Neural cell (in vitro differentiated cells): ENCODE results near the gene ARHGAP4. TPM values are rescaled to one million over a fixed set of nuclear protein-coding genes. Genes with fewer than 3 reads are reported as not detected.

Experiments used
- H2AFZ ChIP-seq: fragments of 200-600, 300-800 bp; sonication (generic), shearing (Covaris generic); 2 replicates; pipeline ENCODE4 v1.6.0; 2014; ENCODE audit warnings: low read depth, mild to moderate bottlenecking, antibody characterized with exemption, low read length, moderate library complexity
- H3F3A ChIP-seq: fragments of 200-600 bp; shearing (Covaris generic); 2 replicates; pipeline ENCODE4 v1.6.1; 2016; ENCODE audit warnings: mild to moderate bottlenecking, moderate library complexity, mixed read lengths, antibody characterized with exemption, low read length; ENCODE audit not compliant: insufficient read depth, poor library complexity, severe bottlenecking
- H3K27ac ChIP-seq: fragments of 200-600, 300-800 bp; sonication (generic), shearing (Covaris generic); 2 replicates; pipeline ENCODE4 v1.5.1; 2014; ENCODE audit warnings: mild to moderate bottlenecking, low read length, moderate library complexity
- H3K27me3 ChIP-seq: fragments of 300-800, 200-600 bp; sonication (generic), shearing (Covaris generic); 2 replicates; pipeline ENCODE4 v1.6.0; 2014; ENCODE audit warnings: mild to moderate bottlenecking, low read depth, low read length, moderate library complexity; ENCODE audit not compliant: insufficient read depth
- H3K36me3 ChIP-seq: fragments of 300-800, 200-600 bp; sonication (generic), shearing (Covaris generic); 2 replicates; pipeline ENCODE4 v1.5.1; 2014; ENCODE audit warnings: mild to moderate bottlenecking, antibody characterized with exemption, low read length, moderate library complexity; ENCODE audit not compliant: insufficient read depth
- H3K4me2 ChIP-seq: fragments of 300-800, 200-600 bp; sonication (generic), shearing (Covaris generic); 2 replicates; pipeline ENCODE4 v1.6.0; 2014; ENCODE audit warnings: mild to moderate bottlenecking, low read length
- H3K4me3 ChIP-seq: fragments of 300-800, 200-600 bp; sonication (generic), shearing (Covaris generic); 2 replicates; pipeline ENCODE4 v1.5.1; 2014; ENCODE audit warnings: mild to moderate bottlenecking, low read length, moderate library complexity
- H3K79me2 ChIP-seq: fragments of 200-600 bp; shearing (Covaris generic); replicated peaks from 2 replicates; pipeline ENCODE4 v1.6.0; 2014; ENCODE audit warnings: mild to moderate bottlenecking, low read length, moderate library complexity; ENCODE audit not compliant: insufficient read depth
- H3K9ac ChIP-seq: fragments of 300-800, 200-600 bp; sonication (generic), shearing (Covaris generic); 2 replicates; pipeline ENCODE4 v1.6.1; 2016; ENCODE audit warnings: mild to moderate bottlenecking, low read length, mixed read lengths
- H3K9me2 ChIP-seq: fragments of 200-600 bp; shearing (Covaris generic); 2 replicates; pipeline ENCODE4 v1.6.1; 2016; ENCODE audit warnings: mild to moderate bottlenecking, low read length, mixed read lengths; ENCODE audit not compliant: insufficient read depth
- H3K9me3 ChIP-seq: fragments of 200-600, 300-800 bp; sonication (generic), shearing (Covaris generic); 2 replicates; pipeline ENCODE4 v1.6.1; 2016; ENCODE audit warnings: mild to moderate bottlenecking, mixed run types, low read length, moderate library complexity, mixed read lengths
- H4K20me1 ChIP-seq: fragments of 200-600 bp; shearing (Covaris generic); 2 replicates; pipeline ENCODE4 v1.6.1; 2016; ENCODE audit warnings: mild to moderate bottlenecking, mixed run types; ENCODE audit not compliant: insufficient read depth
- CTCF ChIP-seq: fragments of 450-650 bp; IDR thresholded peaks from 2 replicates; pipeline ENCODE4 v1.5.1; 2014; ENCODE audit warnings: antibody characterized with exemption, mild to moderate bottlenecking, moderate library complexity; ENCODE audit not compliant: poor library complexity, severe bottlenecking
- EP300 ChIP-seq: fragments of 450-650 bp; conservative IDR thresholded peaks from 2 replicates; pipeline ENCODE4 v1.6.1; 2014; ENCODE audit warnings: antibody characterized with exemption, mild to moderate bottlenecking, moderate library complexity; ENCODE audit not compliant: poor library complexity, severe bottlenecking
- EZH2 ChIP-seq: fragments of 200-600, 300-800 bp; shearing (Covaris generic), sonication (generic); IDR thresholded peaks from 2 replicates; pipeline ENCODE4 v1.6.1; 2014; ENCODE audit warnings: antibody characterized with exemption, low read length, borderline replicate concordance, mild to moderate bottlenecking; ENCODE audit not compliant: insufficient read depth, poor library complexity, severe bottlenecking
- MXI1 ChIP-seq: fragments of 450-650 bp; conservative IDR thresholded peaks from 2 replicates; pipeline ENCODE4 v1.6.1; 2014; ENCODE audit warnings: antibody characterized with exemption, mild to moderate bottlenecking; ENCODE audit not compliant: poor library complexity, severe bottlenecking
- POLR2AphosphoS5 ChIP-seq: IDR thresholded peaks from 2 replicates; pipeline ENCODE4 v1.6.1; 2012
- RAD21 ChIP-seq: fragments of 450-650 bp; conservative IDR thresholded peaks from 2 replicates; pipeline ENCODE4 v1.6.1; 2014; ENCODE audit warnings: antibody characterized with exemption, mild to moderate bottlenecking, moderate library complexity
- REST ChIP-seq: IDR thresholded peaks from 2 replicates; pipeline ENCODE4 v1.6.1; 2012; ENCODE audit warnings: borderline replicate concordance
- SMC3 ChIP-seq: fragments of 450-650 bp; conservative IDR thresholded peaks from 2 replicates; pipeline ENCODE4 v1.6.1; 2014; ENCODE audit warnings: antibody characterized with exemption, mild to moderate bottlenecking, moderate library complexity; ENCODE audit not compliant: poor library complexity
- TAF1 ChIP-seq: IDR thresholded peaks from 2 replicates; pipeline ENCODE4 v1.6.1; 2012; ENCODE audit warnings: low read depth
- polyA plus RNA-seq: library from polyadenylated mRNA; depleted of rRNA; stranded (reverse); fragments of >200 nt; gene quantifications from 2 replicates; pipeline ENCODE4 v1.2.3, GENCODE V29; 2014

ARHGAP4 gene
- polyA plus RNA-seq, 1 donor from 2014 or later: 11.2 TPM

GRCh38 chrX:153861733-153862310 is 64.2 kb downstream of the ARHGAP4 start:
- Histone ChIP-seq H3K9me3 (no peaks in the 10 kb centered on the region), H4K20me1 (no peaks in the 10 kb centered on the region), H3K9me2 (no peaks in the 10 kb centered on the region), H3K36me3 (no peaks in the 10 kb centered on the region), H3K4me2 (no peak overlapping the region), H3K27me3 (no peaks in the 10 kb centered on the region), H3K4me3 (no peak overlapping the region), H3K27ac (no peak overlapping the region), H2AFZ (no peak overlapping the region), H3K9ac (no peak overlapping the region), H3F3A (no peaks in the 10 kb centered on the region), H3K79me2 (no peaks in the 10 kb centered on the region)
- TF ChIP-seq RAD21 (no peak), MXI1 (no peak)

- no peaks in the 10 kb centered on the region for H3K36me3 ChIP-seq
Measured at GRCh38 chrX:153861151-153861550, 64.9 kb downstream of the ARHGAP4 start.

More at GRCh38 chrX:153861151-153861550, 64.9 kb downstream of the ARHGAP4 start:
- Histone ChIP-seq H3K4me3 (no peak overlapping the region), H3K9me3 (no peaks in the 10 kb centered on the region), H3K27me3 (no peaks in the 10 kb centered on the region), H3K79me2 (no peaks in the 10 kb centered on the region), H3K27ac (no peak overlapping the region), H3K4me2 (no peak overlapping the region), H3F3A (no peaks in the 10 kb centered on the region), H4K20me1 (no peaks in the 10 kb centered on the region), H2AFZ (no peak overlapping the region), H3K9me2 (no peaks in the 10 kb centered on the region), H3K9ac (no peak overlapping the region)
- TF ChIP-seq MXI1: no peak
- no peak for TF ChIP-seq RAD21
- TF ChIP-seq TAF1: no peak
- TF ChIP-seq SMC3: no peak
- no peak for TF ChIP-seq EP300
- TF ChIP-seq REST: no peak
- TF ChIP-seq EZH2: no peak
- TF ChIP-seq CTCF: no peak
- no peak for TF ChIP-seq POLR2AphosphoS5

Other genes with a start within 250 kb of the ARHGAP4 start
- 36.4 and 62.4 TPM in 2 replicates for gene SLC6A8, start 238.3 kb downstream of the ARHGAP4 start, polyA plus RNA-seq
- 154 and 182 TPM in 2 replicates for gene BCAP31, start 201.9 kb downstream of the ARHGAP4 start, polyA plus RNA-seq
- 3.2 and 3.6 TPM in 2 replicates for gene ABCD1, start 201.4 kb downstream of the ARHGAP4 start, polyA plus RNA-seq
- gene PLXNB3, start 162.0 kb downstream of the ARHGAP4 start, polyA plus RNA-seq: 0.48 and 0.76 TPM in 2 replicates
- gene SRPK3, start 145.2 kb downstream of the ARHGAP4 start, polyA plus RNA-seq: not detected in 2 replicates
- gene IDH3G, start 131.9 kb downstream of the ARHGAP4 start, polyA plus RNA-seq: 64.7 and 72.7 TPM in 2 replicates
- 186 and 192 TPM in 2 replicates for gene SSR4, start 131.6 kb downstream of the ARHGAP4 start, polyA plus RNA-seq
- 343 and 389 TPM in 2 replicates for gene PDZD4, start 95.7 kb downstream of the ARHGAP4 start, polyA plus RNA-seq
- 88.0 and 119 TPM in 2 replicates for gene L1CAM, start 40.1 kb downstream of the ARHGAP4 start, polyA plus RNA-seq
- not detected in 2 replicates for gene AVPR2, start 21.6 kb downstream of the ARHGAP4 start, polyA plus RNA-seq
- gene NAA10, start 8.8 kb upstream of the ARHGAP4 start, polyA plus RNA-seq: 117 and 159 TPM in 2 replicates
- 0.89 and 2.5 TPM in 2 replicates for gene RENBP, start 18.4 kb upstream of the ARHGAP4 start, polyA plus RNA-seq
- 7.3 and 10.3 TPM in 2 replicates for gene HCFC1, start 45.6 kb upstream of the ARHGAP4 start, polyA plus RNA-seq
- 5.2 and 6.3 TPM in 2 replicates for gene TMEM187, start 46.5 kb upstream of the ARHGAP4 start, polyA plus RNA-seq
- 1.4 and 6.8 TPM in 2 replicates for gene IRAK1, start 93.6 kb upstream of the ARHGAP4 start, polyA plus RNA-seq
- gene MECP2, start 171.5 kb upstream of the ARHGAP4 start, polyA plus RNA-seq: 14.5 and 36.1 TPM in 2 replicates
- not detected in 2 replicates for gene OPN1LW, start 218.0 kb upstream of the ARHGAP4 start, polyA plus RNA-seq